Measurements from ENCODE around the gene AADACL3. TPM values are rescaled to one million over a fixed set of nuclear protein-coding genes. Genes with fewer than 3 reads are reported as not detected.

The AADACL3 gene
- total RNA-seq, 1 experiment from 2014 or later = not detected

DNA sequence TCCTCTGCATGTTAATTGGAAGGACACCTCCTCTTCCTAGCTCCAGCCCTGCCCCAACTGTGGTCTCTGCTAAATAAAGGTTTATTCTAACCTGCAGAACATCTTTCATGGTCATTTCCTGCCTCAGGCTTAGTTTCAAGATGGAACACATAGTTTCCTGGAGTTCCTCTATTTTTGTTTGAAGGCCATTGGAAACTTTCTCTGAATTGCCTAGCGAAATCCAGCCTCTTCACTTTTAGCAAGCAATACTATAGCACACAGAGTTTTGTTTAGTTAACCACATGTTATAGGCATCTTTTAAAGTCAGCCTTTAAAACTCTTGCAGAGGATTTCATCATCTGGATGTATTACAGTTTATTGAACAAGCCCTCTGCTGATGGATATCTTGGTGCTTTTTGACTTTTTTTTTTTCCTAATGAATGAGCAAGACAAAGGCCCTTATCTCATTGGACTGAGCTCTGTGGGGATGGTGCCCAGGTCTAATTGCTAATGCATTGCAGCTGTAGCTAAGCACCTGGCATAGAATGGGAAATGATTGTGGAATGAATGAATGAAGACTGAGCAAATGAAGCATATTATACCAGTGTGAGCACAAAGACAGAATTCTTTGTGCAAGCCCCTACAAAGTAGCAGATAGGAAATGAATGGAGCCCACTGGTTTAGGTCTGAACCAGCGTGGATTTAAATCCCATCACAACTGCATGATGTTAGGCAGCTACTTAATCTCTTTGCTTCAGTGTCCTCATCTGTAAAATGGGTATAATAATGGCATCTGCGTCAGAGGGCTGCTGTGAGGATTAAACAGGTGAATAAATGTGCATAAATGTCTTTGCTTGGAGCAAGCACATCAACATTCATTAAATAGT lies 29.4 kb downstream of the AADACL3 start:
- no peak for DNase-seq
- Mint-ChIP-seq H3K4me3 (ENCODE audit: low read depth, unreplicated experiment) (no peak overlapping the region), H3K36me3 (ENCODE audit: insufficient read depth, unreplicated experiment) (no peaks in the 10 kb centered on the region), H3K4me1 (ENCODE audit: low read depth, unreplicated experiment) (peaks cover 11% of the 10 kb centered on the region), H3K9me3 (ENCODE audit: low read depth, unreplicated experiment) (peaks cover 5% of the 10 kb centered on the region), H3K27ac (ENCODE audit: unreplicated experiment) (no peak overlapping the region), H3K27me3 (ENCODE audit: unreplicated experiment) (peaks cover 59% of the 10 kb centered on the region)
- CTCF ChIA-PET = no interaction called here
- intact Hi-C loops (cut with micrococcal nuclease; ENCODE audit: unreplicated experiment) = no loop called here
- TF ChIP-seq, protein P1, sequence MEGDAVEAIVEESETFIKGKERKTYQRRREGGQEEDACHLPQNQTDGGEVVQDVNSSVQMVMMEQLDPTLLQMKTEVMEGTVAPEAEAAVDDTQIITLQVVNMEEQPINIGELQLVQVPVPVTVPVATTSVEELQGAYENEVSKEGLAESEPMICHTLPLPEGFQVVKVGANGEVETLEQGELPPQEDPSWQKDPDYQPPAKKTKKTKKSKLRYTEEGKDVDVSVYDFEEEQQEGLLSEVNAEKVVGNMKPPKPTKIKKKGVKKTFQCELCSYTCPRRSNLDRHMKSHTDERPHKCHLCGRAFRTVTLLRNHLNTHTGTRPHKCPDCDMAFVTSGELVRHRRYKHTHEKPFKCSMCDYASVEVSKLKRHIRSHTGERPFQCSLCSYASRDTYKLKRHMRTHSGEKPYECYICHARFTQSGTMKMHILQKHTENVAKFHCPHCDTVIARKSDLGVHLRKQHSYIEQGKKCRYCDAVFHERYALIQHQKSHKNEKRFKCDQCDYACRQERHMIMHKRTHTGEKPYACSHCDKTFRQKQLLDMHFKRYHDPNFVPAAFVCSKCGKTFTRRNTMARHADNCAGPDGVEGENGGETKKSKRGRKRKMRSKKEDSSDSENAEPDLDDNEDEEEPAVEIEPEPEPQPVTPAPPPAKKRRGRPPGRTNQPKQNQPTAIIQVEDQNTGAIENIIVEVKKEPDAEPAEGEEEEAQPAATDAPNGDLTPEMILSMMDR (IDR thresholded peaks at IDR 0.05; ENCODE audit: unreplicated experiment) = no peak
- BruUV-seq (replicated peaks) = no TSS peak

- TF ChIP-seq, protein P1 (IDR thresholded peaks at IDR 0.05; ENCODE audit: unreplicated experiment) = no peak
- peaks cover 65% of the 10 kb centered on the region for H3K27me3 Mint-ChIP-seq (ENCODE audit: unreplicated experiment)
- H3K36me3 Mint-ChIP-seq (ENCODE audit: insufficient read depth, unreplicated experiment) = no peaks in the 10 kb centered on the region
- no peak within 1 kb of the TSS for H3K4me3 Mint-ChIP-seq (ENCODE audit: low read depth, unreplicated experiment)
- H3K27ac Mint-ChIP-seq (ENCODE audit: unreplicated experiment) = no peak within 1 kb of the TSS
- BruUV-seq (replicated peaks) = no TSS peak
- no peak for DNase-seq
- peaks cover 11% of the 10 kb centered on the region for H3K4me1 Mint-ChIP-seq (ENCODE audit: low read depth, unreplicated experiment)
- peaks cover 5% of the 10 kb centered on the region for H3K9me3 Mint-ChIP-seq (ENCODE audit: low read depth, unreplicated experiment)
- CTCF ChIA-PET = no interaction called here
- intact Hi-C loops (cut with micrococcal nuclease; ENCODE audit: unreplicated experiment) = no loop called here
These were observed 30.0 kb downstream of the AADACL3 start, which contains the start of gene CFAP107 for GRCh38 chr1:12745992-12746323. Gene CFAP107, plus strand, starts transcription at chr1:12746200. Its CDS starts 231 bp downstream, at chr1:12746431.

DNA sequence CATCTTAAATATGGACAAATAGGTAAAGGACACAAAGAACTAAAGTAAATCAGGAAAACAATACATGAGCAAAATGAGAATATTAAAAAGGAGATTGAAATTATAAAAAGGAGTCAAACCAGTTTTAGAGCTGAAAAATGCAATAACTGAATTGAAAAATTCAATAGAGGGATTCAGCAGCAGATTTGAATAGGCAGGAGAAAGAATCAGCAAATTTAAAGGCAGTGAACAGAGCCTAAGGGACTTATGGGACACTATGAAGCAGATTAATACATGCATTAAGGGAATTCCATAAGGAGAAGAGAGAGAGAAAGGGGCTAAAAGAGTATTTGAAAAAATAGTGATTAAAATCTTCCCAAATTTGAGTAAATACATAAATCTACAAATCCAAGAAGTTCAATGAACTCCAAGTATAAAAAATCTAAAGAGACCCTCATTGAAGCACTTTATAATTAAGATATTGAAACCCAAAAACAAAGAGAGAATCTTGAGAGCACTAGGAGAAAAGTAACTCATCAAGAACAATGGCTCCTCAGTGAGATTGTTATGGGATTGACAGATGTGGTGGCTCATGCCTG lies 33.0 kb downstream of the AADACL3 start:
- intact Hi-C loops (cut with micrococcal nuclease; ENCODE audit: unreplicated experiment) = no loop called here

GRCh38 chr1:12754738-12755137 lies 38.8 kb downstream of the AADACL3 start:
- intact Hi-C loops (cut with micrococcal nuclease; ENCODE audit: unreplicated experiment) = no loop called here
- no peak for DNase-seq
- no peaks in the 10 kb centered on the region for H3K4me1 Mint-ChIP-seq (ENCODE audit: low read depth, unreplicated experiment)
- BruUV-seq (replicated peaks) = no TSS peak
- TF ChIP-seq, protein P1 (IDR thresholded peaks at IDR 0.05; ENCODE audit: unreplicated experiment) = no peak
- no peak overlapping the region for H3K27ac Mint-ChIP-seq (ENCODE audit: unreplicated experiment)
- H3K27me3 Mint-ChIP-seq (ENCODE audit: unreplicated experiment) = peaks cover 78% of the 10 kb centered on the region
- CTCF ChIA-PET = no interaction called here
- H3K9me3 Mint-ChIP-seq (ENCODE audit: low read depth, unreplicated experiment) = no peaks in the 10 kb centered on the region
- H3K4me3 Mint-ChIP-seq (ENCODE audit: low read depth, unreplicated experiment) = no peak overlapping the region
- no peaks in the 10 kb centered on the region for H3K36me3 Mint-ChIP-seq (ENCODE audit: insufficient read depth, unreplicated experiment)

More for the DNA sequence above, 33.0 kb downstream of the AADACL3 start:
- no peak for DNase-seq
- BruUV-seq (replicated peaks) = no TSS peak
- Mint-ChIP-seq H3K4me1 (ENCODE audit: low read depth, unreplicated experiment) (peaks cover 11% of the 10 kb centered on the region), H3K27me3 (ENCODE audit: unreplicated experiment) (peaks cover 73% of the 10 kb centered on the region), H3K9me3 (ENCODE audit: low read depth, unreplicated experiment) (peaks cover 5% of the 10 kb centered on the region), H3K36me3 (ENCODE audit: insufficient read depth, unreplicated experiment) (no peaks in the 10 kb centered on the region), H3K4me3 (ENCODE audit: low read depth, unreplicated experiment) (no peak overlapping the region), H3K27ac (ENCODE audit: unreplicated experiment) (no peak overlapping the region)
- TF ChIP-seq, protein P1 (IDR thresholded peaks at IDR 0.05; ENCODE audit: unreplicated experiment) = no peak
- CTCF ChIA-PET = interaction anchor here (0.6 kb wide), 1 partner anchor 274 kb away, joined by 3 read pairs; no protein-coding TSS in a partner anchor
